8988T (cell line): ENCODE results near the gene LGALS12.

ENCODE experiments used
- DNase-seq: peaks from one replicate; pipeline ENCODE4 v3.0.0; 2011

LGALS12 gene

GRCh38 chr11:63505857-63506528, at the start of gene LGALS12:
Gene LGALS12, plus strand, starts transcription at chr11:63506084. Its CDS starts 375 bp downstream, at chr11:63506459.
- no peak for DNase-seq

DNA sequence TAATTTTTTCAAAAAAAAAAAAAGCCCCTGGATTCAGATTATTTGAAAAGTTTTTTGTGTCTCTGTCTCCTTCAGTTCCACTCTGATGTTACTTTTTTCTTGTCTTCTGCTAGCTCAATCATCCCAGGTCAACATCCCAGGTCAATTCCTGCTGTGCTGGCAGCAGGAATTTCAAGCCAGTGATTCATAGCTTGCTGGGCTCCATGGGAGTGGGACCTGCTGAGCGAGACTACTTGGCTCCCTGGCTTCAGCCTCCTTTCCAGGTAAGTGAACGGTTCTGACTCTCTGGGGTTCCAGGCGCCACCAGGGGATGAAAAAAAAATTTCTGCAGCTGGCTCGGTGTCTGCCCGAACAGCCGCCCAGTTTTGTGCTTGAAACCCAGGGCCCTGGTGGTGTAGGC, 46.3 kb upstream of the LGALS12 start:
- no peak for DNase-seq

DNA sequence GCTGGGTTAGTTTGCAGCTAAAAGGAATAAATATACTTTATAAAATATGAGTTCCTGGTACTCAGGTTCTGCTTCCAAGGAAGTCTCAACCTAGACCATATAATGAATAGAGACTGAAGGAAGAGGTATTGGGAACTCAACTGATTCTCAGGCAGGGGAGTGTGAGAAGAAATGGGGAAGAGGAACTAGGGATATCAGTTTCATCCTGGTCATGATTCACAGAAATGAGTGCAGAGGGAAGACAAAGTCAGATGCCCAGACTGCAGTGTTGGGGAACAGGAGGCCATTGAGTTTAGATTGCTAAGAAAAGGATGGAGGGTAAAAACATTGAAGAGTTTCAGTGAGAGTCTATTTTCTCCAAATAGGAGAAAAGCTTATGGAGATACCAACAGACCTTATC, 43.7 kb upstream of the LGALS12 start:
- no peak for DNase-seq

DNA sequence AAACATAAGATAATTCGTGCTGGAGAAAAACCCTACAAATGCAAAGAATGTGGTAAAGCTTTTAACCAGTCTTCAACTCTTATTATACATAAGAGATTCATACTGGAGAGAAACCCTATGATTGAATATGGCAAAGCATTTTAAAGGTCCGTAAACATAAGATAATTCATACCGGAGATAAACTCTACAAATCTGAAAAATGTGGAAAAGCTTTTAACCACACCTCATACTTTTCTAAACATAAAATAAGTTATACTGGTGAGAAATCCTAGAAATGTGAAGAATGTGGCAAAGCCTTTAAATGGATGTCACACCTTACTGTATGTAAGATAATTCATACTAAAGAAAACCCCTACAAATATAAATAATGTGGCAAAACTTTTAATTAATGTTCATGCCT, 35.6 kb upstream of the LGALS12 start:
- no peak for DNase-seq

- no peak for DNase-seq
Measured at GRCh38 chr11:63472372-63472771, 33.5 kb upstream of the LGALS12 start.

DNA sequence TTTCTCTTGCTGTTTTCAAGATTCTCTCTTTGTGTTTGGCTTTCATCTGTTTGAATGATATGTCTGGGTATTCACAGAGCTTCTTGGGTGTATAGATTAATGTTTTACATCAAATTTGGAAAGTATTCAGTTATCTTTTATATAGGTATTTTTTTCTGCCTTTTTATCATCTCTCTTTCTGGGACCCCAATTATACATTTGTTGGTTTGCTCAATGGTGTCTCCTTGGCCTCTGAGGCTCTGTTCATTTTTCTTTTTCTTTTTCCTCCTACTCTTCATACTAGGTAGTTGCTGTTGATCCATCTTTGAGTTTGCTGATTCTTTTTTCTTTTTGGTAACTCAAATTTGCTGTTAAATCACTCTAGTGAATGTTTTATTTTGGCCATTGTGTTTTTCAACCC, 29.3 kb upstream of the LGALS12 start:
- no peak for DNase-seq

GRCh38 chr11:63478896-63479295, 27.0 kb upstream of the LGALS12 start:
- peak; percentile 49 for DNase-seq

GRCh38 chr11:63480039-63480438, 25.8 kb upstream of the LGALS12 start:
- DNase-seq = no peak

DNA sequence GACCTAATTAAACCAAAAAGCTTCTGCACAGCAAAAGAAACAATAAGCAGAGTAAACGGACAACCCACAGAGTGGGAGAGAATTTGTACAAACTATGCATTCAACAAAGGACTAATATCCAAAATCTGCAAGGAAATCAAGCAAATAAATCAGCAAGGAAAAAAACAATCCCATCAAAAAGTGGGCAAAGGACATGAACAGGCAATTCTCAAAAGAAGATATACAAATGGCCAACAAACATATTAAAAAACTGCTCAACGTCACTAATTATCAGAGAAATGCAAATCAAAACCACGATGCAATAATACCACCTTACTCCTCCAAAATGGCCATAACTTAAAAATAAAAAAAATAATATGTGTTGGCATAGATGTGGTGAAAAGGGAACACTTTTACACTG, 20.1 kb upstream of the LGALS12 start:
- DNase-seq = no peak

DNA sequence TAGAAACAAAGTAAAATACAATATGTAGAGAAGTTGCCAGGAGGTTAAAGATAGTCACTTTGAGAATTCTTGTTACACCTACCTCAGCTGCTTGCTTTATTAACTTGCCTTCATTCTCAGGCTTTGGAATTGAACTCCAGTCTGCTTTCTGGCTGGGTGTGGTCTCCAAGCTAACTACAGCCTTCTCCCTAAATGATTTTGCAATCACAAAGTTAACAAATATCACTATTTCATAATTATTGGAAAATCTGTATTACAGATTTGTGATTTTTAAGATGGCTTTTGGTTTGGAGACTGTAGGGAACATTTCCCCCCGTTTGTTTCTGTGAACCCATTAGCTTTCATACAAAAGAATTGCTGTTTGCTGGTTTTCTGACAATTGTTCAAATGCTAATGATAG, 17.1 kb upstream of the LGALS12 start:
- no peak for DNase-seq

- no peak for DNase-seq
Measured at GRCh38 chr11:63489879-63490278, 16.0 kb upstream of the LGALS12 start.

DNA sequence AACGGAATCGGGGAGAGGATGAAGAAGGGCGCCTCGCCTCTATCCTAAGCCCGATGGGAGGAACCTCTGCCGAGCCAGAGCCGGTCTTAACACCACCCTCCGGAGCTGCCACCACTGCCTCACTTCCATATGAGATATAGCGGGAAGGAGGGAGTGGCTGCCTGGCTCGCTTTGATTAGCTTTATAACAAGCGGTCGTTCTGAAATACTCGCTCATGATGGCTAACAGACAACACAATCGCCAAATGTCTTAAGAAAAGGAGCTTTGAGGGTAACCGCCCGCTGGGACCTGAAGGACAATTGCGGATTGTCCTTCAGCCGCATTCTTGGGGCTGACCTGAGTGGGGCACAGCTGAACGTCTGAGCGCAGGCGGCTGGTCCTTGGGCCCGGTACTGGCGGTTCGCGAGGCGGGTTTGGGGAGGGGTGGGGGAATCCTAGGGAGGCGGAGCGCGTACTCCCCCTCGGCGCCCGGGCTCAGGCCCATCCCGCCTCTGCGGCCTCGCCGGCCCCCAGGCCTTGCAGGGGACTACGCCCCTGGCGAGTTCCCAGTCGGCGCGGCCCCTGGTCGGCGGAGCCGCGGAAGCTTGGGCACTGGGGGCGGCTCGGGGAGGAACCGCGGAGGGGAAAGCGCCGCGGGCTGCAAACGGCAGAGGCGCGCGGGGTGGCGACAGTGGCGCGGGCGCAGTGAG, 15.2 kb upstream of the LGALS12 start, which contains the start of gene PLAAT5:
Gene PLAAT5 (minus strand): TSS at position 617 of the 689 bp plus-strand sequence. CDS start 133 bp downstream, at position 484.
- DNase-seq = no peak

DNA sequence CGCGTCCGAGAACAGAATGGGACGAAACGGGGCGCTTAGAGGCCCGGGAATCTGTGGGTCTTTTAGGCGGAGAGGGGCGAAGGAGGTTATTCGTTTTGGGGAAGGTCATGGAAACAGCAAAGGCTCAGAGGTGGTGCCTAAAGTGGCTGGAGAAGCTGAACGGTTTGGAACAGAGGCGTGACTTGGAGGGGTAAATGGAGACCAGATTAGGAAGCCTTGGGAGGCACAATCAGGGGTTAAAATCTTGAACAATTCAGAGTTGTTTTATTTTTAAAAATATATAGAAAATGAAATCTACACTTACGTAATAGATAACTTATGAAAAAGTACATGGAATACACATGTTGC, 14.7 kb upstream of the LGALS12 start:
- no peak for DNase-seq

GRCh38 chr11:63491636-63492372, 14.1 kb upstream of the LGALS12 start:
- no peak for DNase-seq

DNA sequence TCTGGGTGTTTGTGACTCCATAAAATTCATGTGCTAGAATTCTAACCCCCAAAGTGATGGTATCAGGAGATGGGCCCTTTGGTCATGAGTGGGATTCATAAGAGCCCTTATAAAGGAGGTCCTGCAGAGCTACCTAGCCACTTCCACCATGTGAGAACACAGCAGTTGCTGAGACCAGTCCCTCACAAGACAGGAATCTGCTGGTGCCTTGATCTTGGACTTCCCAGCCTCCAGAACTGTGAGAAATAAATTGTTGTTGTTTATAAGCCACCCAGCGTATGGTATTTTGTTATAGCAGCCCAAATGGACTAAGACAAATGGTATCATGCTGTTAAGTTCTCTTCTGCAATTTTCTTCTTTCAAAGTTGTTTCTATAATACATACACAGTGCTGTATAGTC, 13.4 kb upstream of the LGALS12 start:
- DNase-seq = no peak

DNA sequence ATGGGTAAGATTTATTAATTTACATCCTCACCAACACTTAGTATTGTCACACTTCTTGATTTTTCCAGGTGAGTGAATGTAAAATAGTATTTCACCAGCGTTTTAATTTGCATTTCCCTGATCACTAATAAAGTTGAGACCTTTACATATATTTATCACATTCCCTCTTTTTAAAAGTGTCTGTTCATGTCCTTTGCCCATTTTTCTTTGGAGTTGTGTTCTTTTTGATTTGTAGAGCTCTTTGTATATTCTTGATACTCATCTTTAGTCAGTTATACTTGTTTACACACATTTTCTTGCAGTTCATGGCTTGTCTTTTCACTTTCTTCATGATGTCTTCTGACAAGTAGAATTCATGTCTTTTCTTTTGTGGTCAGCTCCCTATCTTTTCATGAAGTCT, 12.8 kb upstream of the LGALS12 start:
- DNase-seq = no peak

DNA sequence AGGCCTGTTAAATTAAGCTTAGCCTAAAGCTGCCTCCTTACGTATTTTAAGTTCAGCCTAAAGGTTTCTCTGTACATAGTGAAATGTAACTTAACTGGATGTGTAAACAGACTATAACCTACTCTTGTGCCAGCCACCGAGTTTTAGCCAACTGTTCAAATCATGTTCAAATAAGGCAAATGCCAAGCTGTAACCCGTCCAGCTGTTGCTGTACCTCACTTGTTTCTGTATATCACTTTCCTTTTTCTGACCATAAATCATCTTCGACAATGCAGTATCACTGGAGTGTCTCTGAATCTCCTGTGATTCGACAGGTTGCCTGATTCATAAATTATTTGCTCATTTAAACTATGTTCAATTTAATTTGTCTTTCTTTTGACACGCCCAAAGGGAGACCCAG, 10.9 kb upstream of the LGALS12 start:
- no peak for DNase-seq

- no peak for DNase-seq
Measured at GRCh38 chr11:63499874-63500273, 6.0 kb upstream of the LGALS12 start.

DNA sequence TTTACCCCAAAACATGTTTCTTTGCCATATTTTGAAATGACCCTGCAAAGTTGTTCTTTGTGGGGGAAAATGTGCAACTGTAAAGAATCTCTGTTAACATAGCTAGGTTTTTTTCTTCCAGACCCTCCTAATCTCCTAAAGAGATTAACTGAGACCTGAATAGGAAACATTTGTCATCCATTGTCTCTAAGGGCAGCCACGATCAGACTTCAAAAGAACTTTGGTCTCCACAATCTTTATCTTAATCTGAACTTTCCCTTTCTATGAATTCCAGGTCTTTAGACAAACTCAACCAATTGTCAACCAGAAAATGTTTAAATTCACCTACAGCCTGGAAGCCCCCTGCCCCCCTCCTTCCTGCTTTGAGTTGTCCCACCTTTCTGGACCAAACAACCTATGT, 4.6 kb upstream of the LGALS12 start:
- no peak for DNase-seq

DNA sequence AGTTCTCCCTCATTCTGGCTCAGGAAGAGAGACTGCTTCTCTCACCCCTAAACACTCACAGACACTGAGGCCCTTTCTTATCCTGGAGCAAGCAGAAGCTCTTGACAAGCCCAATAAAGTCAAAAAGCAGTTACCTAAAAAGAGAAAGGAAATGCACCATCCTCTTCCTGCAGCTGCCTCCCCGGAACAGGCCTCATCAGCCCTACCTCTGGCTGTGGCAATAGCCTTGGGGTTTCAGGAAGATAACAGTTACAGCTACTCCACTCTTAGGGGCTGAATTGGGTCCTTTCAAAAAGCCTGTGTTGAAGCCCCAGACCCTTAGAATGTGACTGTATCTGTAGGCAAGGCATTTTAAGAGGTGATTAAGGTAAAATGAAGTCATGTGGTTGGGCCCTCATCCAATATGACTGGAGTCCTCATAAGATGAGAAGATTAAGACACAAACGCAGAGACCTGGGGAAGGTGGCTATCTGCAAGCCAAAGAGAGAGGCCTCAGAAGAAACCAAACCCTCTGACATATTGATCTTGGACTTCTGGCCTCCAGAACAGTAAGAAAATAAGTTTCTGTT, 3.5 kb upstream of the LGALS12 start:
- DNase-seq = no peak

DNA sequence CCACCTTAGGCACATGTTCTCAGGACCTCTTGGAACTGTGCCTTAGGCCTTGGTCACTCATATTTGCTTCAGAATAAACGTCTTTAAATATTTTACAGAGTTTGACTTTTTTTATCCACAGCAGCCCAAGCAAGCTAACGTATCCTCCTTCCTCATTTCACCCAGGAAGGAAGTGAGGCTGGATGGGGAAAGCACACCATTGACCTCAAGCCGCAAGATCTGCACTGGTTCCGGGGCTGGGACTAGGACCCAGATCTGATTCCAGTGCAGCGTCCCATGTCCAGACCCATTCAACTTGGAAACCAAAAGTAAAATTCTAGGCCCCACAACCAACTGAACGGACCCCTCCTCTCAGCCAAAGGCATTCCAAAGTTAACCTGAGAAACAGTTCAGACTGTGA, 2.4 kb upstream of the LGALS12 start:
- no peak for DNase-seq

- DNase-seq = no peak
Measured at GRCh38 chr11:63504054-63504453, 1.8 kb upstream of the LGALS12 start.

DNA sequence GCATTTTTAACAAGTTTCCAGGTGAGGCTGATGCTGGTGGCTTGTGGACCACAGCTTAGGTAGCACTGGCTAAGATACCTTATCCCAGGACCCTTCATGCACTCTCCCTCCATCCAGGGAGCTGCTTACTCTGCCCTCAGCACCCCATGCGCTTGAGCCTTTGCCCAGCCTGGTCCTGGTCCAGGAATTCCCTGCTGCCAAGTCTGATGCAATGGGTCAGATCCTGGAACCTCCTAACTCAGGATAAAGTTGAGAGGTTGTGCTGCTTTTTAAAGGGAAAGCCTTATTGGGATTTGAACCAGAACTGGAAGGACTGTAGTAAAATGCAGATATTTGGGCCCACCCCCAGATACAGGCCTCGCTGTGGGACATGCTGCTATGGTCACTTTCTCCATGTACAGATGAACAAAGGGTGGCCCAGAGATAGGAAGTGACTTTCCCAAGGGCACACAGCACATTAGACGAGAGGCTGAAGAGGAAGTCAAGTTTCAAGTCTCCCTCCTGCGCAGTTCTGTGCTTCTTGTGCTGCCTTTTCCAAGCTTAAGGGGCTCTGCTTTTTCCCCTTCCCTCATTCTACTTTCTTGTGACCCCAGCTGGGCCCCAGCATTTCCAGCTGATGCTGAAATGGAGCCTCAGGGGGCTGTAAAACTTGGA, 824 bp upstream of the LGALS12 start:
- DNase-seq = no peak
